ENCODE results near the gene PRDX3.

The PRDX3 gene

GRCh38 chr10:119129721-119130120 is 48.9 kb downstream of the PRDX3 start:
- DNase-seq (ENCODE audit: low read depth), result no peak

DNA sequence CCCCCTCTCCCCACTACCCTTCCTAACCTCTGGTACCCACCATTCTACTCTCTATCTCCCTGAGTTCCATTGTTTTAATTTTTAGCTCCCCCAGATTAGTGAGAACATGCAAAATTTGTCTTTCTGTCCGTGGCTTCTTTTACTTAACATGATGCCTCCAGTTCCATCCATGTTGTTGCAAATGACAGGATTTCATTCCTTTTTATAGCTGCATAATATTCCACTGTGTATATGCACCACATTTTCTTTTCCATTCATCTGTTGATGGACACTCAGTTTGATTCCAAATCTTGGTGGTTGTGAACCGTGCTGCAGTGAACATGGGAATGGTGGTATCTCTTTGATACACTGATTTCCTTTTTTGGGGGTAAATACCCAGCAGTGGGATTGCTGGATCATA is 52.7 kb downstream of the PRDX3 start:
- DNase-seq (ENCODE audit: low read depth), result no peak

DNA sequence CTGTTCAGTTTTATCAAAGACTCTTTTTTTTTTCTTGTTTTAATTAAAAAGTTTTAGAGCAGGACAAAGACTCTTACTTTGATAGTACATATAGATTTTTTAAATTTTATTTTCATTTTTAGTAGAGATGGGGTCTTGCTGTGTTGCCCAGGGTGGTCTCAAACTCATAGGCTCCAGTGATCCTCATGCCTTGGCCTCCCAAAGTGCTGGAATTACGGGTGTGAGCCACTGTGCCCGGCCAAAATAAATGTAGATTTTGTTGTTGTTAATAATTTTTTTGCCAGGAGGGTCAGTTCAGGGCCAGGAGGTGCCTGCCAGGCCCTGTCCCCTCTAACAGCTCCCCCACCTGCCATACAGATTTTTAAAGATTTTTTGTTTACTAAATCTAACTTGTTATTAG is 57.7 kb downstream of the PRDX3 start:
- DNase-seq (ENCODE audit: low read depth), result no peak

GRCh38 chr10:119120413-119120867 is 58.2 kb downstream of the PRDX3 start:
- no peak for DNase-seq (ENCODE audit: low read depth)

DNA sequence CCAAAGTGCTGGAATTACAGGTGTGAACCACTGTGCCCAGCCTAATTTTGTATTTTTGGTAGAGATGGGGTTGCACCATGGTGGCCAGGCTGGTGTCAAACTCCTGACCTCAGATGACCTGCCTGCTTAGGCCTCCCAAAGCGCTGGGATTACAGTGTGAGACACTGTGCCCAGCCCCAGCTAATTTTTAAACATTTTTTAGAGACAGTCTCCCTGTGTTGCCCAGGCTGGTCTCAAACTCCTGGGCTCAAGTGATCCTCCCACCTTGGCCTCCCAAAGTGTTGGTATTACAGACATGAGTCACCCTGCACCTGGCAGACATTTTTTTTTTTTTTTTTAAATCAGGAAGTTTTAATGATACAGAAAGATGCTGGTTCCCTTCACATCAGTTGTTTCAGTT is 59.2 kb downstream of the PRDX3 start:
- DNase-seq (ENCODE audit: low read depth), result no peak

DNA sequence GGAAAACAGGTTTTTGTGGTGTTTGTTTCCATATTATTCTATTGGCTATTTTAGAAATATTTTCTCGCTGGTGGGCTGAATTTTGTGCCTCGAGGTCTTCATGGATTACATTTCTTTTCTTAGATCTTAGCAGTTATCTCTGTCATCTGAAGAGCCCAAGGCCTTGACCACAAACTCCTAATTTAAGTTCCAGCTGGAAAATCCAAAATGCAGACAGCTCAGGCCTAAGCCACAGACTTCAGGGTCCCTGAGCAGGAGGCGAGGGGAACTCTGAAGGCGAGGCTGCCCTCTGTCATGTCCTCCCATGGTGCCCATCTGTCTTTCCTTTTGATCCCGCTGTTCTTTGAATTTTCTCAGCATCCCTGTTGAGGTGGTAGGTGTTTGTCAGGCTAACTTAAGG is 60.4 kb downstream of the PRDX3 start:
- no peak for DNase-seq (ENCODE audit: low read depth)

All from activated T-cell treated with anti-CD3 and anti-CD28 coated beads for 1 hour (primary cell).